Stimulated activated CD4-positive, alpha-beta T cell treated with anti-CD3 and anti-CD28 coated beads, Interleukin-2, amount 100 ng/mL, for 4 hours (primary cell): Measurements from ENCODE around the gene MLC1.
"Not testable (repeated sequence)": the region's sequence is repeated elsewhere in the genome, so short reads cannot be mapped to it uniquely, and the experiment has no call there.

Source experiments
- DNase-seq: peaks from one replicate; pipeline ENCODE4 v3.0.0-alpha.2; 2020; ENCODE audit warnings: low read depth

Gene MLC1

GRCh38 chr22:50102946-50103345 lies 17.7 kb upstream of the MLC1 start:
- DNase-seq: no peak

GRCh38 chr22:50101870-50102565 lies 16.8 kb upstream of the MLC1 start:
- no peak for DNase-seq

GRCh38 chr22:50098052-50098451 lies 12.8 kb upstream of the MLC1 start:
- DNase-seq: no peak

- no peak for DNase-seq
Measured at GRCh38 chr22:50092342-50092741, 7.1 kb upstream of the MLC1 start.

GRCh38 chr22:50091092-50091768 lies 6.0 kb upstream of the MLC1 start:
- DNase-seq: no peak

- DNase-seq: no peak
Measured at GRCh38 chr22:50090412-50090714, 5.1 kb upstream of the MLC1 start.

- DNase-seq: no peak
Measured at GRCh38 chr22:50089682-50090411, 4.6 kb upstream of the MLC1 start, which contains the start of gene MOV10L1. Gene MOV10L1, plus strand, starts transcription at chr22:50090006. Its CDS starts 83 bp downstream, at chr22:50090089.

GRCh38 chr22:50089231-50089630 lies 4.0 kb upstream of the MLC1 start:
- DNase-seq: no peak

GRCh38 chr22:50088096-50088495 lies 2.9 kb upstream of the MLC1 start:
- no peak for DNase-seq

- DNase-seq: no peak
Measured at GRCh38 chr22:50087646-50088045, 2.4 kb upstream of the MLC1 start.

GRCh38 chr22:50086975-50087374 lies 1.7 kb upstream of the MLC1 start:
- DNase-seq: not testable (repeated sequence)

GRCh38 chr22:50086526-50086925 lies 1.3 kb upstream of the MLC1 start:
- DNase-seq: no peak

- no peak for DNase-seq
Measured at GRCh38 chr22:50084614-50085021, 608 bp downstream of the MLC1 start.

- no peak for DNase-seq
Measured at GRCh38 chr22:50084080-50084477, 1.1 kb downstream of the MLC1 start.

- no peak for DNase-seq
Measured at GRCh38 chr22:50083462-50084079, 1.7 kb downstream of the MLC1 start.

GRCh38 chr22:50082961-50083461 lies 2.2 kb downstream of the MLC1 start:
- DNase-seq: no peak

- DNase-seq: no peak
Measured at GRCh38 chr22:50082197-50082715, 3.0 kb downstream of the MLC1 start.

- DNase-seq: no peak
Measured at GRCh38 chr22:50081426-50082196, 3.6 kb downstream of the MLC1 start.

- DNase-seq: no peak
Measured at GRCh38 chr22:50080077-50080465, 5.2 kb downstream of the MLC1 start.

GRCh38 chr22:50078761-50079160 lies 6.5 kb downstream of the MLC1 start:
- DNase-seq: no peak

- no peak for DNase-seq
Measured at GRCh38 chr22:50078246-50078645, 7.0 kb downstream of the MLC1 start.
